HepG2 (cell line): ENCODE results near the gene MSMB.

Experiments
- ARID2 ChIP-seq: sonication (generic); formaldehyde crosslinking; IDR thresholded peaks from 2 replicates; pipeline ENCODE4 v1.8.1; 2022; ENCODE audit warnings: mild to moderate bottlenecking, missing genetic modification reagents, borderline replicate concordance
- EZH2 ChIP-seq: conservative IDR thresholded peaks from 2 replicates; pipeline ENCODE4 v1.6.1; 2012; ENCODE audit warnings: mild to moderate bottlenecking, low read depth, low read length, moderate library complexity
- NAIF1 ChIP-seq: sonication (generic); formaldehyde crosslinking; IDR thresholded peaks from 2 replicates; pipeline ENCODE4 v1.5.0; 2020; ENCODE audit warnings: mild to moderate bottlenecking, missing genetic modification reagents, borderline replicate concordance
- POLR2AphosphoS2 ChIP-seq: IDR thresholded peaks from 2 replicates; pipeline ENCODE4 v1.6.1; 2011; ENCODE audit warnings: low read depth, low read length, improper control_type of control experiment
- SIN3A ChIP-seq: IDR thresholded peaks from 2 replicates; pipeline ENCODE4 v1.6.1; 2011; ENCODE audit warnings: low read depth, mild to moderate bottlenecking, control low read depth, low read length, borderline replicate concordance
- ZKSCAN1 ChIP-seq: fragments of 150-350 bp; IDR thresholded peaks from 2 replicates; pipeline ENCODE4 v1.6.1; 2014; ENCODE audit warnings: low read length
- ZNF556 ChIP-seq: sonication (generic); formaldehyde crosslinking; IDR thresholded peaks from 2 replicates; pipeline ENCODE4 v1.4.0; 2020; ENCODE audit warnings: mild to moderate bottlenecking, missing genetic modification reagents, borderline replicate concordance
- TF ChIP-seq, protein P1 (sequence below): sonication (generic); formaldehyde crosslinking; IDR thresholded peaks from 2 replicates; pipeline ENCODE4 v1.5.0; 2020; ENCODE audit warnings: mild to moderate bottlenecking, missing genetic modification reagents, moderate library complexity

DNA sequence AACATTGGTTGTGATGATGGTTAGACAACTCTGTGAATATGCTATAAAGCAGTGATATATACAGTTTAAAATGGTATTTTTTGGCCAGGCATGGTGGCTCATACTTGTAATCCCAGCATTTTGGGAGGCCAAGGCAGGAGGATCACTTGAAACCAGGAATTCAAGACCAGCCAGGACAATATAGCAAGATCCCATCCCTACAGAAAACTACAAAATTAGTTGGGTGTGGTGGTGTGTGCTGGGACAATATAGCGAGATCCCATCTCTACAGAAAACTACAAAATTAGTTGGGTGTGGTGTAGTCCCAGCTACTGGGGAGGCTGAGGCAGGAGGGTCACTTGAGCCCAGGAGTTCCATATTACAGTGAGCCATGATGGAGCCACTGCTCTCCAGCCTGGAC lies 27.5 kb upstream of the MSMB start:
- TF ChIP-seq NAIF1 (CRISPR knock-in tag) = no peak
- no peak for TF ChIP-seq SIN3A
- TF ChIP-seq ZKSCAN1 = no peak
- TF ChIP-seq ZNF556 (CRISPR knock-in tag) = no peak
- no peak for TF ChIP-seq EZH2
- TF ChIP-seq POLR2AphosphoS2 = no peak
- TF ChIP-seq, protein P1, sequence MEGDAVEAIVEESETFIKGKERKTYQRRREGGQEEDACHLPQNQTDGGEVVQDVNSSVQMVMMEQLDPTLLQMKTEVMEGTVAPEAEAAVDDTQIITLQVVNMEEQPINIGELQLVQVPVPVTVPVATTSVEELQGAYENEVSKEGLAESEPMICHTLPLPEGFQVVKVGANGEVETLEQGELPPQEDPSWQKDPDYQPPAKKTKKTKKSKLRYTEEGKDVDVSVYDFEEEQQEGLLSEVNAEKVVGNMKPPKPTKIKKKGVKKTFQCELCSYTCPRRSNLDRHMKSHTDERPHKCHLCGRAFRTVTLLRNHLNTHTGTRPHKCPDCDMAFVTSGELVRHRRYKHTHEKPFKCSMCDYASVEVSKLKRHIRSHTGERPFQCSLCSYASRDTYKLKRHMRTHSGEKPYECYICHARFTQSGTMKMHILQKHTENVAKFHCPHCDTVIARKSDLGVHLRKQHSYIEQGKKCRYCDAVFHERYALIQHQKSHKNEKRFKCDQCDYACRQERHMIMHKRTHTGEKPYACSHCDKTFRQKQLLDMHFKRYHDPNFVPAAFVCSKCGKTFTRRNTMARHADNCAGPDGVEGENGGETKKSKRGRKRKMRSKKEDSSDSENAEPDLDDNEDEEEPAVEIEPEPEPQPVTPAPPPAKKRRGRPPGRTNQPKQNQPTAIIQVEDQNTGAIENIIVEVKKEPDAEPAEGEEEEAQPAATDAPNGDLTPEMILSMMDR = no peak
- no peak for TF ChIP-seq ARID2 (CRISPR knock-in tag)
